Body of pancreas (tissue), 4 donors: ENCODE measurements around the gene EML6.

Experiments
- CTCF ChIP-seq, 7 experiments: fragments of 450-650 bp in 4 of 7; fragments of 200-600 bp in 3 of 7; sonication (generic) in 3 of 7; IDR thresholded peaks; one replicate each; pipeline ENCODE4 v1.5.1; 2016 to 2019; ENCODE audit warnings: antibody characterized with exemption in 7 of 7
- POLR2A ChIP-seq, 3 donors: fragments of 450-650 bp; IDR thresholded peaks; one replicate each; pipeline ENCODE4 v1.6.1; 2016; ENCODE audit warnings: antibody characterized with exemption in 3 of 3, mild to moderate bottlenecking in 2 of 3

GRCh38 chr2:55000341-55000740 is 276.9 kb downstream of the EML6 start:
- TF ChIP-seq CTCF (IDR thresholded peaks at IDR 0.05) (no peak), POLR2A (IDR thresholded peaks at IDR 0.05) (no peak)
